ENCODE data around the gene ATOH7. TPM values are rescaled to one million over a fixed set of nuclear protein-coding genes. Genes with fewer than 3 reads are reported as not detected.

Gene ATOH7
- polyA plus RNA-seq, 1 donor from 2014 or later: 2.5 TPM

DNA sequence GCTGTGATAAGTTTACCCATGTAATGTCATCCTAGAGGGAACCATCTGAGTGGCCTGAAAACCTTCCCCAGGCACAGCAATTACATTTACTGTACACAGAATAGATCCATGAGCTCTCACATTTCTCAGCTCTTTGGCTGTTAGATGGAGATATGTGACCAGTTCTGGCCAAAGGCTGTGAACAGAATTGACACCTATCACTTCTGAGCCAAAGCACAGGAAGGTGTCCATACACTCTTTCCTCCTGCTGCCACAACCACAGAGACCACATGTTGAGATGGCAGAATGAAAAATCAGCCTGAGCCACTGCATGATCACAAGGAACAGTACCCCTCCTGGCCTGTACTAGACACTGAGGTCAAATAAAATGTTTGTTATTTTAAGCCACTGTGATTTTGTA lies 44.3 kb upstream of the ATOH7 start (continued):
- no peak for TF ChIP-seq EP300 (conservative IDR thresholded peaks at IDR 0.05; ENCODE audit: poor library complexity, severe bottlenecking)

DNA sequence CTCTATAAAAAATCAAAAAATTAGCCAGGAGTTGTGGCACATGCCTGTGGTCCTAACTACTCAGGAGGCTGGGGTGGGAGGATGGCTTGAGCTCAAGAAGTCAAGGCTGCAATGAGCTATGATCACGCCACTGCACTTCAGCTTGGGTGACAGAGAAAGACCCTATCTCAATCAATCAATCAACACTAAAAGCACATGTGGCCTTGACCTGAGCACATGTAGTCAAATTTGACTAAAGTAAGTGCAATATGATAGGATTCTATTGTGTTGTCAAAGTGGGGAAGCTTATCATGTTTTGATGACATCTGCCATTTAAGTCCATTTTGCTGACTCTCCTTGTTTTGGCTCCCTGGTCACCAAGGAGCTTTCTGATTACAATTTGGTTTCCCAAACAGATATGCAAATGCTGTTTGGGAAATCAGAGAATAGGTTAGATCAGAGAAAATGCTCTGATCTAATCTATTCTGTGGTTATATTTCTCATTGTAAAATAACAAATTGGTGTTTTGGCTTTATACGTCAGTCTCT lies 43.8 kb upstream of the ATOH7 start:
- no peak overlapping the region for H3K4me2 ChIP-seq (ENCODE audit: low read length)
- H3K79me2 ChIP-seq (replicated peaks; ENCODE audit: insufficient read depth, low read length): no peaks in the 10 kb centered on the region
- H3K27me3 ChIP-seq (ENCODE audit: insufficient read depth, low read depth, low read length): no peaks in the 10 kb centered on the region
- no peak for TF ChIP-seq EZH2 (IDR thresholded peaks at IDR 0.05; ENCODE audit: borderline replicate concordance, insufficient read depth, low read length, poor library complexity, severe bottlenecking)
- TF ChIP-seq, protein P1, sequence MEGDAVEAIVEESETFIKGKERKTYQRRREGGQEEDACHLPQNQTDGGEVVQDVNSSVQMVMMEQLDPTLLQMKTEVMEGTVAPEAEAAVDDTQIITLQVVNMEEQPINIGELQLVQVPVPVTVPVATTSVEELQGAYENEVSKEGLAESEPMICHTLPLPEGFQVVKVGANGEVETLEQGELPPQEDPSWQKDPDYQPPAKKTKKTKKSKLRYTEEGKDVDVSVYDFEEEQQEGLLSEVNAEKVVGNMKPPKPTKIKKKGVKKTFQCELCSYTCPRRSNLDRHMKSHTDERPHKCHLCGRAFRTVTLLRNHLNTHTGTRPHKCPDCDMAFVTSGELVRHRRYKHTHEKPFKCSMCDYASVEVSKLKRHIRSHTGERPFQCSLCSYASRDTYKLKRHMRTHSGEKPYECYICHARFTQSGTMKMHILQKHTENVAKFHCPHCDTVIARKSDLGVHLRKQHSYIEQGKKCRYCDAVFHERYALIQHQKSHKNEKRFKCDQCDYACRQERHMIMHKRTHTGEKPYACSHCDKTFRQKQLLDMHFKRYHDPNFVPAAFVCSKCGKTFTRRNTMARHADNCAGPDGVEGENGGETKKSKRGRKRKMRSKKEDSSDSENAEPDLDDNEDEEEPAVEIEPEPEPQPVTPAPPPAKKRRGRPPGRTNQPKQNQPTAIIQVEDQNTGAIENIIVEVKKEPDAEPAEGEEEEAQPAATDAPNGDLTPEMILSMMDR (IDR thresholded peaks at IDR 0.05; ENCODE audit: poor library complexity, severe bottlenecking): no peak
- TF ChIP-seq EP300 (conservative IDR thresholded peaks at IDR 0.05; ENCODE audit: poor library complexity, severe bottlenecking): no peak
- no peak for TF ChIP-seq MXI1 (conservative IDR thresholded peaks at IDR 0.05; ENCODE audit: poor library complexity, severe bottlenecking)
- TF ChIP-seq TAF1 (IDR thresholded peaks at IDR 0.05; ENCODE audit: low read depth): no peak
- TF ChIP-seq SMC3 (conservative IDR thresholded peaks at IDR 0.05; ENCODE audit: poor library complexity): no peak
- no peak for TF ChIP-seq RAD21 (conservative IDR thresholded peaks at IDR 0.05)
- TF ChIP-seq POLR2AphosphoS5 (IDR thresholded peaks at IDR 0.05): no peak
- TF ChIP-seq, protein P2, sequence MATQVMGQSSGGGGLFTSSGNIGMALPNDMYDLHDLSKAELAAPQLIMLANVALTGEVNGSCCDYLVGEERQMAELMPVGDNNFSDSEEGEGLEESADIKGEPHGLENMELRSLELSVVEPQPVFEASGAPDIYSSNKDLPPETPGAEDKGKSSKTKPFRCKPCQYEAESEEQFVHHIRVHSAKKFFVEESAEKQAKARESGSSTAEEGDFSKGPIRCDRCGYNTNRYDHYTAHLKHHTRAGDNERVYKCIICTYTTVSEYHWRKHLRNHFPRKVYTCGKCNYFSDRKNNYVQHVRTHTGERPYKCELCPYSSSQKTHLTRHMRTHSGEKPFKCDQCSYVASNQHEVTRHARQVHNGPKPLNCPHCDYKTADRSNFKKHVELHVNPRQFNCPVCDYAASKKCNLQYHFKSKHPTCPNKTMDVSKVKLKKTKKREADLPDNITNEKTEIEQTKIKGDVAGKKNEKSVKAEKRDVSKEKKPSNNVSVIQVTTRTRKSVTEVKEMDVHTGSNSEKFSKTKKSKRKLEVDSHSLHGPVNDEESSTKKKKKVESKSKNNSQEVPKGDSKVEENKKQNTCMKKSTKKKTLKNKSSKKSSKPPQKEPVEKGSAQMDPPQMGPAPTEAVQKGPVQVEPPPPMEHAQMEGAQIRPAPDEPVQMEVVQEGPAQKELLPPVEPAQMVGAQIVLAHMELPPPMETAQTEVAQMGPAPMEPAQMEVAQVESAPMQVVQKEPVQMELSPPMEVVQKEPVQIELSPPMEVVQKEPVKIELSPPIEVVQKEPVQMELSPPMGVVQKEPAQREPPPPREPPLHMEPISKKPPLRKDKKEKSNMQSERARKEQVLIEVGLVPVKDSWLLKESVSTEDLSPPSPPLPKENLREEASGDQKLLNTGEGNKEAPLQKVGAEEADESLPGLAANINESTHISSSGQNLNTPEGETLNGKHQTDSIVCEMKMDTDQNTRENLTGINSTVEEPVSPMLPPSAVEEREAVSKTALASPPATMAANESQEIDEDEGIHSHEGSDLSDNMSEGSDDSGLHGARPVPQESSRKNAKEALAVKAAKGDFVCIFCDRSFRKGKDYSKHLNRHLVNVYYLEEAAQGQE (IDR thresholded peaks at IDR 0.05; ENCODE audit: borderline replicate concordance): no peak
- no peak overlapping the region for H2AFZ ChIP-seq (ENCODE audit: low read depth, low read length)
- no peaks in the 10 kb centered on the region for H3F3A ChIP-seq (ENCODE audit: insufficient read depth, low read length, poor library complexity, severe bottlenecking)
- H3K9me3 ChIP-seq (ENCODE audit: low read length): no peaks in the 10 kb centered on the region
- H3K4me3 ChIP-seq (ENCODE audit: low read length): no peak overlapping the region
- H3K27ac ChIP-seq (ENCODE audit: low read length): no peak overlapping the region
- no peak overlapping the region for H3K9ac ChIP-seq (ENCODE audit: low read length)
- no peaks in the 10 kb centered on the region for H3K36me3 ChIP-seq (ENCODE audit: insufficient read depth, low read length)
- H4K20me1 ChIP-seq (ENCODE audit: insufficient read depth): no peaks in the 10 kb centered on the region
- no peaks in the 10 kb centered on the region for H3K9me2 ChIP-seq (ENCODE audit: insufficient read depth, low read length)

DNA sequence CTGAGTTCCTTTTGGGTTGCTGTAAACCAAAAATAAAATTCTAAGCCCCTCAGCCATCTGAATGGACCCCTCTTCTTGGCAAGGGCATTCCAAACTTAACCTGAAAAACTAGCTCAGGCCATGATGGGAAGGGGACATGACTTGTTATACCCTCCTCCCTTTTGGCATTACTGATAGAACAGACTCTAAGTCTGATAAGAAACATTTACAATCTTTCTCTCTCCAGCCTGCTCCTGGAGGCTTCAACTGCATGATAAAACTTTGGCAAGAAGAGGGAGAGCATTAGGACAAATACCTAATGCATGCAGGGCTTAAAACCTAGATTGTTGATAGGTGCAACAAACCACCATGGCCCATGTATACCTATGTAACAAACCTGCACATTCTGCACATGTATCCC lies 40.9 kb upstream of the ATOH7 start:
- H3K4me2 ChIP-seq (ENCODE audit: low read length): no peak overlapping the region
- no peak overlapping the region for H3K4me3 ChIP-seq (ENCODE audit: low read length)
- H3K27ac ChIP-seq (ENCODE audit: low read length): no peak overlapping the region
- H3F3A ChIP-seq (ENCODE audit: insufficient read depth, low read length, poor library complexity, severe bottlenecking): no peaks in the 10 kb centered on the region
- no peak overlapping the region for H2AFZ ChIP-seq (ENCODE audit: low read depth, low read length)
- H3K9me2 ChIP-seq (ENCODE audit: insufficient read depth, low read length): no peaks in the 10 kb centered on the region
- H3K9ac ChIP-seq (ENCODE audit: low read length): no peak overlapping the region
- no peaks in the 10 kb centered on the region for H3K79me2 ChIP-seq (replicated peaks; ENCODE audit: insufficient read depth, low read length)
- no peaks in the 10 kb centered on the region for H4K20me1 ChIP-seq (ENCODE audit: insufficient read depth)
- no peaks in the 10 kb centered on the region for H3K9me3 ChIP-seq (ENCODE audit: low read length)
- no peak for TF ChIP-seq POLR2AphosphoS5 (IDR thresholded peaks at IDR 0.05)
- no peak for TF ChIP-seq MXI1 (conservative IDR thresholded peaks at IDR 0.05; ENCODE audit: poor library complexity, severe bottlenecking)
- TF ChIP-seq RAD21 (conservative IDR thresholded peaks at IDR 0.05): no peak
- no peak for TF ChIP-seq SMC3 (conservative IDR thresholded peaks at IDR 0.05; ENCODE audit: poor library complexity)
- TF ChIP-seq, protein P2 (IDR thresholded peaks at IDR 0.05; ENCODE audit: borderline replicate concordance): no peak
- TF ChIP-seq EP300 (conservative IDR thresholded peaks at IDR 0.05; ENCODE audit: poor library complexity, severe bottlenecking): no peak
- TF ChIP-seq, protein P1 (IDR thresholded peaks at IDR 0.05; ENCODE audit: poor library complexity, severe bottlenecking): no peak
- no peak for TF ChIP-seq EZH2 (IDR thresholded peaks at IDR 0.05; ENCODE audit: borderline replicate concordance, insufficient read depth, low read length, poor library complexity, severe bottlenecking)
- no peak for TF ChIP-seq TAF1 (IDR thresholded peaks at IDR 0.05; ENCODE audit: low read depth)
- H3K27me3 ChIP-seq (ENCODE audit: insufficient read depth, low read depth, low read length): no peaks in the 10 kb centered on the region
- no peaks in the 10 kb centered on the region for H3K36me3 ChIP-seq (ENCODE audit: insufficient read depth, low read length)
